Esophagus mucosa (tissue), 1 donor: ENCODE measurements around the gene ANO6. TPM values are rescaled to one million over a fixed set of nuclear protein-coding genes. Genes with fewer than 3 reads are reported as not detected.
"Not testable (repeated sequence)": the region's sequence is repeated elsewhere in the genome, so short reads cannot be mapped to it uniquely, and the experiment has no call there.

ENCODE experiments used
- ATAC-seq: fragments of 200-7000 bp; cut with Tn5 transposase; one replicate; pipeline ENCODE4 v1.9.1; 2020
- total RNA-seq: library from RNA; stranded (reverse); gene quantifications from one replicate; pipeline ENCODE4 v1.2.4, GENCODE V29; 2023
- donor health status: DM: yes; HTN: yes; CAD: no.

ANO6 gene
- total RNA-seq, 1 donor from 2014 or later, result 13.2 TPM

GRCh38 chr12:45244561-45245343 is 28.9 kb downstream of the ANO6 start:
- no peak for ATAC-seq

- no peak for ATAC-seq
These were observed 30.3 kb downstream of the ANO6 start for GRCh38 chr12:45246236-45246635.

GRCh38 chr12:45247589-45247988 is 31.7 kb downstream of the ANO6 start:
- ATAC-seq, result no peak

- ATAC-seq, result no peak
These were observed 32.2 kb downstream of the ANO6 start for GRCh38 chr12:45248095-45248494.

- ATAC-seq, result no peak
These were observed 38.4 kb downstream of the ANO6 start for GRCh38 chr12:45254254-45254653.

- ATAC-seq, result no peak
These were observed 40.8 kb downstream of the ANO6 start for GRCh38 chr12:45256721-45257120.

- no peak for ATAC-seq
These were observed 41.5 kb downstream of the ANO6 start for GRCh38 chr12:45257185-45257930.

GRCh38 chr12:45259675-45260074 is 43.8 kb downstream of the ANO6 start:
- no peak for ATAC-seq

- peak; percentile 41 for ATAC-seq
These were observed 44.4 kb downstream of the ANO6 start for GRCh38 chr12:45260104-45260815.

- ATAC-seq, result no peak
These were observed 45.0 kb downstream of the ANO6 start for GRCh38 chr12:45260854-45261253.

GRCh38 chr12:45262185-45262584 is 46.3 kb downstream of the ANO6 start:
- not testable (repeated sequence) for ATAC-seq

GRCh38 chr12:45263587-45263986 is 47.7 kb downstream of the ANO6 start:
- ATAC-seq, result no peak

- ATAC-seq, result peak; percentile 69
These were observed 52.9 kb downstream of the ANO6 start for GRCh38 chr12:45268672-45269411.

GRCh38 chr12:45269412-45269751 is 53.5 kb downstream of the ANO6 start:
- no peak for ATAC-seq

GRCh38 chr12:45270951-45271350 is 55.1 kb downstream of the ANO6 start:
- ATAC-seq, result no peak

- ATAC-seq, result no peak
These were observed 57.9 kb downstream of the ANO6 start for GRCh38 chr12:45273717-45274271.

- ATAC-seq, result no peak
These were observed 60.4 kb downstream of the ANO6 start for GRCh38 chr12:45276154-45276755.

- ATAC-seq, result no peak
These were observed 62.6 kb downstream of the ANO6 start for GRCh38 chr12:45278447-45278846.

- ATAC-seq, result no peak
These were observed 64.3 kb downstream of the ANO6 start for GRCh38 chr12:45279931-45280830.

GRCh38 chr12:45281994-45282393 is 66.1 kb downstream of the ANO6 start:
- no peak for ATAC-seq

GRCh38 chr12:45282411-45282810 is 66.5 kb downstream of the ANO6 start:
- ATAC-seq, result no peak
